Stimulated activated CD8-positive, alpha-beta memory T cell treated with anti-CD3 and anti-CD28 coated beads, Interleukin-7, amount 100 ng/mL, for 1 hour (primary cell): Measurements from ENCODE around the gene NAV2.

Experiments used
- DNase-seq, 2 donors: peaks; one replicate each; pipeline ENCODE4 v3.0.0-alpha.2; 2020; ENCODE audit warnings: low read depth in 2 of 2

Gene NAV2

DNA sequence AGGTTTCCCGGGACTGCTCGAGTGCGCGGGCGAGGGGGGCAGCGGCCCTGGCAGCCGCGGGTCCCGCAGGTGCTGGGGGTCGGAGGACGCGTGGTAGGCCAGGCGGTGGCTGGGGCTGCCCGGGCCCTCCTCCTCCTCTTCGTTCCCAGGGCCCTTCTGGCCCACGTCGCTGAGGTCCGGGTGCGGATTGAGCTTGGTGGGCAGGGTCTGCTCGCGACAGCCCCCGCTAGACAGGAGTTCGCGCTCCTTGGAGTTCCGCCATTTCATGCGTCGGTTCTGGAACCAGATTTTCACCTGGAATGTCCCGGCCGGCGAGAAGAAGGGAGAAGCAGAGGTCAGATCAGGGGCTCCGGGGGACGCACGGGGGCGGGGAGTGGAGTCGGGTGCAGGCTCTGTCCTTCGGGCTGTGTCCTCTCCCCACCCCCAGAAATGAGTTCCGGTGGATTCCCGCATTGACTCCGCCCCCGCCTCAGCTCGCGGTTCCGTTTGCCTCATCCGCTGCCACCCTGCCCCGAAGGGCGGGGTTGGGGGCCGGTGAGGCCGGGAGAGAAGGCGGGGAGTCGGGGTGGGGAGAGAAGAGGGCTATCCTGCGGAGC lies 443.7 kb downstream of the NAV2 start:
- peak; percentile 3 to 25 for DNase-seq

DNA sequence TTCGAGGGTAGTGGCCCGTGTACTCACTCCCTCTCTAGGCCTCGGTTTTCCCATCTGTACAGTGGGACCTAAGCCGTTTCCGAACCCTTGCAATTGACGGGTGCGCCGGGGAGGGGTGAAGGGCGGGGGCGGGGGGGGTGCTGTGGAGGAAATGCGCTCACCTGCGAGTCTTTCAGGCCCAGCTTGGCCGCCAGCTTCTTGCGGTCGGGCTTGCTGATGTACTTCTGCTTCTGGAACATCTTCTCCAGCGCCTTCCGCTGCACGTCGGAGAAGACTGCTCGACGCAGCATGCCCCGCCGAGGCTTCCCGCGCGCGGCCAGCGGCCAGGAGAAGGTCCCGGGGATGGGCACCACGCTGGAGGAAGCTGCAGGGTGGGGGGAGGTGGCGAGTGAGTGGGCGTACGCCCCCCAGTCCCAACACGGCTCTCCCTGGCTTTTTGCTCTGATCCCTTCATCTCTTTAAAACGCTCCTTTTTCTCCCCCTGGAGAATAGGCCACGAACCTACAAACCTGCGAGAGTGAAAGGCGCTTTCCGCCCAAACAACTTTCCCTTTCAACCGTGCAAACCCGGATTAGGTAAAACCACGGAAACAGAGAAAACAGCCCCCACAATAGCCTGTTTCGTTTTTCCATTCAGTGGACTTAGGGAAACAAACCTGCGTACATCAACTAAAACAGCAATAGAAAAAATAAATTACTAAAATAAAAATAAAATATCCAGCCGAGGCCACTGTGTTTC lies 444.4 kb downstream of the NAV2 start:
- DNase-seq, result no peak

- DNase-seq, result no peak
These were observed 445.1 kb downstream of the NAV2 start for GRCh38 chr11:20157728-20158127.

GRCh38 chr11:20158597-20159257 lies 446.1 kb downstream of the NAV2 start:
- DNase-seq, result no peak

DNA sequence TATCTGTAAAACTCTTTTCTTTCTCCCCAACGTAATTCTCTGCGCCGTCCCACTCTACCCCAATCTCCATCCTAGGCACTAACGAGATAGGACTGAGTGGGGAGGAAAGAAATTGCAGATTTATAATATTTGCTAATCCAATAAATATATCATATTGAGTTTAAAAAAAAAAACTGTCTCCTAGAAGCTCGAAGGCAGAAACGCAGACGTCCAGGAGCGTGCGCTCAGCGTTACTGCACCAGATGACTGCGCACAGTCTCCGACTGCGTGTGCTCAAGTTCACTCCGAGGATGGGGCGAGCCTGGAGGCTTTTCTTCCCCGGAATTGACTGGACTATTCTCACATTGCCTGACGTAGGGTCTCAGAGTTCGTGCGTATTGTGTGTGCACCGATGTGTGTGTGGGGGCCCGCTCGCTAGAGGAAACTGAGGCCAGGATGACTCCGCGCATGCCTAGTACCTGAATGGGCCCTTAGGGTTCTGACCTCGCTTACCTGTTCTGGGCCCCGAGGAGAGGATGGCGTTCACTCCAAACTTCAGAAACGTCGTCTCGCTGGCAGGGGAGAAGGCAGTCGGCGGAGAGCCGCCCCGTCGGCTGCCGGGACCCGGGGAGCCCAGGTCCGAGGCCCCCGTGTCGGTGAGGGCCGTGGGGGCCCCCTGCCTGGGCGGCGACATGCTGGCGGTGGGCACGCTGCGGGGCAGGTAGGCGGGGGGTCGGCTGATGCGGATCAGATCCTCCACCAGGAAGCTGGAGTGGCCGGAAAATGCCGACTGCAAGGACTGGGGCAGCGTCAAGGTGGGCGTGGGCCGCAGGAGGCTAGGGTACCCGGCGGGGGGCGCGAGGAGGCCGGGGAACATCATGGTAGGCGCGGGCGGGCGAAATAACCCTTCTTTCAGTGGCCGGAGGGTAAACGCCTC lies 447.1 kb downstream of the NAV2 start:
- no peak for DNase-seq

DNA sequence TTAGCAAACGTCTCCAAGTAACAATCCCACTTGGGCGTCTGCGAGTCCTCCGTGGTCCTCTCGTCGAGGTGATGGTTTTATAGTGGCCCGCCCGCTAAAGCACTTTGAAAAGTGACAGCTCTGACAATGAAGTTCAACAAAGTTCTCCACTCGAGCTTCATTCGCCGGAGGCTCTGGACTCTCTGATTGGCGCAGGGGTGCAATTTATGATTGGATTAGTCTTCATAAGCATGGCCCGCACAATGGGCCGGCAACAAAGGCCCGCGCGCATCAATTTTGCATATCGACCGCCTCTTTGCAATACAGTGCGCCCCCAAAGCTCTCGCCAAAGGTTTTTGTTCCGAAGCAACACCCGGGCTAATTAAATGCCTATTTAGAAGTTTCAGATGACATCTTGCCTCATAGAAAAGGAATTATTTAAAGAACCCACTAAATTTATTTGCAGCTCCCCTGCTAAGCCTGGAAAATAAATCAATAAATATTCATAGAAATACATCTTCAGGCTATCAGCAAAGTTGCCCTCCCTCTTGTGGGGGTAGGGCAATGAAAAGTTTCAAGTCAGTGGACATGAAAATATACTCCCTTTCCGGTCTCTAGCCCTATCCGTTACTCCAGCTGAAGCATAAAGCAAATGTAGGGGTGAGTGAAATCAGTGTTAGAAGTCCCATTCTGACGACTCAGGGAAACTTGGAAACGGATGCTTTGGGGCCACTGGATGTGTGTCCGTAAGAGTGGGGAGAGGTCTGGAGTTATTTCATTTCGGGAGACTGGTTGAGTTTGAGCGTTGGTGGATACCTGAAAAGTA lies 448.0 kb downstream of the NAV2 start, which contains the start of gene DBX1:
Gene DBX1, minus strand, starts transcription at position 51 of the 805 bp plus-strand sequence. CDS start 151 bp downstream, outside the sequence.
- DNase-seq, result no peak

DNA sequence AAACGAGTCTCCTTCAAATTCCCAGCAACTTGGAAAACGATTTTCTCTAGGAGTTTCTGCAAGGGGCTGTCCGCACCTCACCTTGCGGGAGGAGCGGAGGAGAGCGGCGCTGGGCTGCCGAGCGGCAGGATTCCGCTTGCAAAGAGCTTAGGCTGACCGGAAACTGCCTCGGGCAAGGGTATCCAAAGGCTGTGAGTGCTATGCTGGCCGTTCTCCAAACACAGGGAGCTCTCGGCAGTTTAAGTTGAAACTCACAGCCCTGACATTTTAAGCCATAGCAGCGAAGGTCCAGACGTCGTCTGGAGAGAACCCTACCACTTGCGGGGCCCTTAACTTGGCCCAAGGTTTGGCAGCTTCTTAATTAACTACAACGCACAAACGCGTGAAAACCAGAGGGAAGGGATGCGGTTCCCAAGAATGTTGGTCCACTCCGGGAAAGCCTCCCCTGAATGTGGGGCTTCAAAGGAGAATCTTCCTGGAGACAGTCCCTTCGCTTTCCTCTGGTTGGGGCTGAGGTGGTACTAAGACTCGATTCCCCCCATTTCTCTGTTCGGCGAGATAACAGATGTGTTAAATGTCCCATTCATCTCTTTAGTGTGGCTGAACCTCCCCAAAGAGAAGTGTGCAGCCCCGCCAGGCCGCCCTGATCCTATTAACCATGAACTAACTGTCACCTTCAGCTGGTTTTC lies 448.7 kb downstream of the NAV2 start:
- no peak for DNase-seq

DNA sequence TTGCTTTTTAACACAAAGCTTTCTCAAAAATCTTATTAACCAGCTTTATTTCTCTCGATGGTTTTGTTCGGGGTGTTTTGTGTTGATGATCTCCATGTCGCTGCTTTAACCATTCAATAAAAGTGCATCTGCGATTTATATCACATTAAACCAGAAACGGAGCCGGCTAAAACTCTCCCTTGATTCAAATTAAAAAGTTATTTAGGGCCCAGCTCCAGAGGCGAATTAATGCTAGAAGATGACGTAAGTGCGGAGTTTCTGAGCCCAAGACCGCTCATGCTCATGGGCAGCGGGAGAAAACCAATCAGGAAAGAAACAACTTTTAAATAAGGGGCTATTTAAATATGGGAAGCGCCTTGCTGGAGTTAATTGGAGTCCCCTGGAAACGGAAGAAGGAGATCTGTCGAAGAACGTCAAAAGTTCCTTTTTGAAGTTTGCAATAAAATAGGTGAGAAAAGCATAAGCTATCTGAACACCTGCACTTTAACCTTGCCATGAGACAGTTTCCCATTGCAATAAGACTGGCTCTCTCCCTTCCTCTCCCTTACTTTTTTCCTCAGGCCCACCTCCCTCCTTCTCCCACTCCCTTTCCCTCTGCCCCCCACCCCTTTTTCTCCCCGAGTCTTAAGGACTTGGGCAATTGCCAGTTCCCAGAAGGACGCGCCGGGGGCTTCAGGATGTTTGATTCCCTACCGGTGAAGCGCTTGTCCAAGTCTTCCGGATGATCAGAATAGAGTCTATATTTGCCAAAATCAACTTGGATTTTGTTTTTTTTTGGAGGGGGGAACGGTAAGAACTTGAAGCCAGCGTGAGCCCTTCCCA lies 449.5 kb downstream of the NAV2 start:
- no peak for DNase-seq

- no peak for DNase-seq
These were observed 450.5 kb downstream of the NAV2 start for GRCh38 chr11:20162824-20163782.

- no peak for DNase-seq
These were observed 451.3 kb downstream of the NAV2 start for GRCh38 chr11:20163783-20164481.
